ENCODE data around the gene ATG7.

Gene ATG7

GRCh38 chr3:11413071-11413470 lies 140.9 kb downstream of the ATG7 start:
- H3K4me3 ChIP-seq (ENCODE audit: low read depth, low read length), result no peak overlapping the region
- no peak for DNase-seq (ENCODE audit: low read depth)
- in situ Hi-C loops (cut with HindIII; ENCODE audit: low sequenced_read_pairs), result no loop called here

GRCh38 chr3:11415099-11415498 lies 142.9 kb downstream of the ATG7 start:
- no peak overlapping the region for H3K4me3 ChIP-seq (ENCODE audit: low read depth, low read length)
- in situ Hi-C loops (cut with HindIII; ENCODE audit: low sequenced_read_pairs), result no loop called here
- DNase-seq (ENCODE audit: low read depth), result no peak
- TF ChIP-seq, protein P1, sequence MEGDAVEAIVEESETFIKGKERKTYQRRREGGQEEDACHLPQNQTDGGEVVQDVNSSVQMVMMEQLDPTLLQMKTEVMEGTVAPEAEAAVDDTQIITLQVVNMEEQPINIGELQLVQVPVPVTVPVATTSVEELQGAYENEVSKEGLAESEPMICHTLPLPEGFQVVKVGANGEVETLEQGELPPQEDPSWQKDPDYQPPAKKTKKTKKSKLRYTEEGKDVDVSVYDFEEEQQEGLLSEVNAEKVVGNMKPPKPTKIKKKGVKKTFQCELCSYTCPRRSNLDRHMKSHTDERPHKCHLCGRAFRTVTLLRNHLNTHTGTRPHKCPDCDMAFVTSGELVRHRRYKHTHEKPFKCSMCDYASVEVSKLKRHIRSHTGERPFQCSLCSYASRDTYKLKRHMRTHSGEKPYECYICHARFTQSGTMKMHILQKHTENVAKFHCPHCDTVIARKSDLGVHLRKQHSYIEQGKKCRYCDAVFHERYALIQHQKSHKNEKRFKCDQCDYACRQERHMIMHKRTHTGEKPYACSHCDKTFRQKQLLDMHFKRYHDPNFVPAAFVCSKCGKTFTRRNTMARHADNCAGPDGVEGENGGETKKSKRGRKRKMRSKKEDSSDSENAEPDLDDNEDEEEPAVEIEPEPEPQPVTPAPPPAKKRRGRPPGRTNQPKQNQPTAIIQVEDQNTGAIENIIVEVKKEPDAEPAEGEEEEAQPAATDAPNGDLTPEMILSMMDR (IDR thresholded peaks at IDR 0.05; ENCODE audit: low read depth, low read length, missing control alignments), result no peak

More at GRCh38 chr3:11413071-11413470, 140.9 kb downstream of the ATG7 start:
- TF ChIP-seq, protein P1 (IDR thresholded peaks at IDR 0.05; ENCODE audit: low read depth, low read length, missing control alignments), result no peak

- in situ Hi-C loops (cut with HindIII; ENCODE audit: low sequenced_read_pairs), result no loop called here
- TF ChIP-seq, protein P1 (IDR thresholded peaks at IDR 0.05; ENCODE audit: low read depth, low read length, missing control alignments), result no peak
- H3K4me3 ChIP-seq (ENCODE audit: low read depth, low read length), result no peak overlapping the region
- no peak for DNase-seq (ENCODE audit: low read depth)
Observed at GRCh38 chr3:11420066-11420465, 147.9 kb downstream of the ATG7 start.

DNA sequence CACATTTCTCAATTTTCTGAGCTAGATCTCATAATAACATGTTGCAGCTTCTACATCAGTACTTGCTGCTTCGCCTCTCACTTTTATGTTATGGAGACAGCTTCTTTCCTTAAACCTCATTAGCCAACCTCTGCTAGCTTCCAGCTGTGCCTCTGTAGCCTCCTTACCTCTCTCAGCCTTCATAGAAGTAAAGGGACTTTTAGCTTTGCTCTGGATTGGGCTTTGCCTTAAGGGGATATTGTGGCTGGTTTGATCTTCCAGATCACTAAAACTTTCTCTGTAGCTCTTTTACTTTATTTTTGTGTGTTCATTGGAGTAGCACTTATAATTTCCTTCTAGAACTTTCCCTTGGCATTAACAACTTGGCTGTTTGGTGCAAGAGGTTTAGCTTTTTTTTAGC lies 150.1 kb downstream of the ATG7 start:
- no peak for DNase-seq (ENCODE audit: low read depth)
- TF ChIP-seq, protein P1 (IDR thresholded peaks at IDR 0.05; ENCODE audit: low read depth, low read length, missing control alignments), result no peak
- H3K4me3 ChIP-seq (ENCODE audit: low read depth, low read length), result no peak overlapping the region
- in situ Hi-C loops (cut with HindIII; ENCODE audit: low sequenced_read_pairs), result no loop called here

DNA sequence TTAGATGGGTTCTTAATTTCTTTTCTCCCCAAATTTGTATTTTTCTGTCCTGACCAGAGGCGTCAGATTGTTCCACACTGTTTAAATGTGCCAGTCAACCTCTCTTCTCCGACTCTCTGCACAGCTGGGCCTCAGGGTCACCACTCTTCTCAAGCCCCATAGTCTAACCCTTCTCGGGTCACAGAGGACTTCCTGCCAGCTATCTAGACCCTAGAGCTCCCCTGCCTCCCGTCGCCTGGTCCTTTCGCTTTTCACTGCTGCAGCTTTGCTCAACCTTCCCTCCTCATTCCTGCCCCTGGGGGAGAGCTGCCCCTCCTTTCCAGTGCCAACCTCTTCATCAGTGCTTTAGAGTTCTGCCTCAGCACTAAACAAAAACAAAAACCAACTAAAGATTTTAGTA lies 151.7 kb downstream of the ATG7 start:
- in situ Hi-C loops (cut with HindIII; ENCODE audit: low sequenced_read_pairs), result no loop called here
- no peak for DNase-seq (ENCODE audit: low read depth)
- TF ChIP-seq, protein P1 (IDR thresholded peaks at IDR 0.05; ENCODE audit: low read depth, low read length, missing control alignments), result no peak
- no peak overlapping the region for H3K4me3 ChIP-seq (ENCODE audit: low read depth, low read length)

- in situ Hi-C loops (cut with HindIII; ENCODE audit: low sequenced_read_pairs), result no loop called here
- TF ChIP-seq, protein P1 (IDR thresholded peaks at IDR 0.05; ENCODE audit: low read depth, low read length, missing control alignments), result no peak
- no peak for DNase-seq (ENCODE audit: low read depth)
- no peak overlapping the region for H3K4me3 ChIP-seq (ENCODE audit: low read depth, low read length)
Observed at GRCh38 chr3:11424277-11424676, 152.1 kb downstream of the ATG7 start.

DNA sequence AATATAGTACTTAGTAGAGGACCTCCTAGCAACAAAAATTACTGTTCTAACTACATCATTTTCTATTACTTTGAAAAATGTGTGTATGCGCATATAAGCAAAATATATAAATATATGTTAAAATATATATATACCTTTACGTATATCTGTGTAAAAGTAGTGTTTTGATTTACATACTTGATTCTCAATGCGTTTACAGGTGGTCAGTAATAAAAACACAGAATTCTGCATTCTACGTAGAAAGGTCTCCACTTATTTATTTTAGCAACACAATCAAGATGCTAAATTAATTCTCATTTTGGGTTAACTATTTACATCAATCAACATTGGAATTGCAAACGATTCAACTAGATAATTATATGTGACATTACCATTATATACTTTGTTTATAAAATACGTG lies 158.0 kb downstream of the ATG7 start:
- TF ChIP-seq, protein P1 (IDR thresholded peaks at IDR 0.05; ENCODE audit: low read depth, low read length, missing control alignments), result no peak
- no peak for DNase-seq (ENCODE audit: low read depth)
- H3K4me3 ChIP-seq (ENCODE audit: low read depth, low read length), result no peak overlapping the region
- in situ Hi-C loops (cut with HindIII; ENCODE audit: low sequenced_read_pairs), result no loop called here

Measured in astrocyte of the cerebellum (primary cell).